ENCODE data around the gene GLIS2.

Gene GLIS2

GRCh38 chr16:4339909-4340308, 24.0 kb downstream of the GLIS2 start (continued):
- TF ChIP-seq ZNF558 (tag by site-specific recombination; IDR thresholded peaks at IDR 0.05) (no peak), OVOL3 (tag by site-specific recombination; IDR thresholded peaks at IDR 0.05) (no peak), ZNF654 (tag by site-specific recombination; IDR thresholded peaks at IDR 0.05; ENCODE audit: low read depth) (no peak), ZNF426 (tag by site-specific recombination; IDR thresholded peaks at IDR 0.05) (no peak), RBAK (tag by site-specific recombination; IDR thresholded peaks at IDR 0.05) (no peak), ZNF555 (tag by site-specific recombination; conservative IDR thresholded peaks at IDR 0.05) (no peak), KLF9 (tag by site-specific recombination; IDR thresholded peaks at IDR 0.05; ENCODE audit: low read depth) (no peak), ZBTB7A (tag by site-specific recombination; IDR thresholded peaks at IDR 0.05; ENCODE audit: low read depth) (no peak), ZNF114 (tag by site-specific recombination; IDR thresholded peaks at IDR 0.05) (no peak), ZNF501 (tag by site-specific recombination; IDR thresholded peaks at IDR 0.05) (no peak), PRDM2 (tag by site-specific recombination; IDR thresholded peaks at IDR 0.05; ENCODE audit: borderline replicate concordance) (no peak), ZNF600 (tag by site-specific recombination; IDR thresholded peaks at IDR 0.05) (peak; percentile 76; the same call in 1 of the 2 replicates), ZNF677 (tag by site-specific recombination; IDR thresholded peaks at IDR 0.05) (no peak), ZNF19 (tag by site-specific recombination; IDR thresholded peaks at IDR 0.05; ENCODE audit: low read depth) (no peak), ZNF24 (tag by site-specific recombination; IDR thresholded peaks at IDR 0.05) (no peak), ZFP3 (tag by site-specific recombination; IDR thresholded peaks at IDR 0.05; ENCODE audit: low read depth) (no peak), SCRT1 (tag by site-specific recombination; IDR thresholded peaks at IDR 0.05; ENCODE audit: borderline replicate concordance) (no peak), ZNF341 (tag by site-specific recombination; IDR thresholded peaks at IDR 0.05; ENCODE audit: low read depth) (peak; percentile 88), ZNF549 (tag by site-specific recombination; IDR thresholded peaks at IDR 0.05) (no peak), ZNF433 (tag by site-specific recombination; IDR thresholded peaks at IDR 0.05; ENCODE audit: low read depth) (no peak), ZNF223 (tag by site-specific recombination; IDR thresholded peaks at IDR 0.05) (no peak), KLF10 (tag by site-specific recombination; IDR thresholded peaks at IDR 0.05) (0 out of 2 replicates have a peak, but pooled peaks have one; percentile 19), ZNF658 (tag by site-specific recombination; IDR thresholded peaks at IDR 0.05) (no peak), ZNF311 (tag by site-specific recombination; IDR thresholded peaks at IDR 0.05; ENCODE audit: borderline replicate concordance) (no peak), KLF1 (tag by site-specific recombination; IDR thresholded peaks at IDR 0.05) (peak; percentile 97)
- TF ChIP-seq, protein P1, sequence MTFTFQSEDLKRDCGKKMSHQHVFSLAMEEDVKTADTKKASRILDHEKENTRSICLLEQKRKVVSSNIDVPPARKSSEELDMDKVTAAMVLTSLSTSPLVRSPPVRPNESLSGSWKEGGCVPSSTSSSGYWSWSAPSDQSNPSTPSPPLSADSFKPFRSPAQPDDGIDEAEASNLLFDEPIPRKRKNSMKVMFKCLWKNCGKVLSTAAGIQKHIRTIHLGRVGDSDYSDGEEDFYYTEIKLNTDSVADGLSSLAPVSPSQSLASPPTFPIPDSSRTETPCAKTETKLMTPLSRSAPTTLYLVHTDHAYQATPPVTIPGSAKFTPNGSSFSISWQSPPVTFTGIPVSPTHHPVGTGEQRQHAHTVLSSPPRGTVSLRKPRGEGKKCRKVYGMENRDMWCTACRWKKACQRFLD (tag by site-specific recombination; IDR thresholded peaks at IDR 0.05) = no peak
- TF ChIP-seq, protein P2, sequence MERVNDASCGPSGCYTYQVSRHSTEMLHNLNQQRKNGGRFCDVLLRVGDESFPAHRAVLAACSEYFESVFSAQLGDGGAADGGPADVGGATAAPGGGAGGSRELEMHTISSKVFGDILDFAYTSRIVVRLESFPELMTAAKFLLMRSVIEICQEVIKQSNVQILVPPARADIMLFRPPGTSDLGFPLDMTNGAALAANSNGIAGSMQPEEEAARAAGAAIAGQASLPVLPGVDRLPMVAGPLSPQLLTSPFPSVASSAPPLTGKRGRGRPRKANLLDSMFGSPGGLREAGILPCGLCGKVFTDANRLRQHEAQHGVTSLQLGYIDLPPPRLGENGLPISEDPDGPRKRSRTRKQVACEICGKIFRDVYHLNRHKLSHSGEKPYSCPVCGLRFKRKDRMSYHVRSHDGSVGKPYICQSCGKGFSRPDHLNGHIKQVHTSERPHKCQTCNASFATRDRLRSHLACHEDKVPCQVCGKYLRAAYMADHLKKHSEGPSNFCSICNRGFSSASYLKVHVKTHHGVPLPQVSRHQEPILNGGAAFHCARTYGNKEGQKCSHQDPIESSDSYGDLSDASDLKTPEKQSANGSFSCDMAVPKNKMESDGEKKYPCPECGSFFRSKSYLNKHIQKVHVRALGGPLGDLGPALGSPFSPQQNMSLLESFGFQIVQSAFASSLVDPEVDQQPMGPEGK (tag by site-specific recombination; IDR thresholded peaks at IDR 0.05) = peak; percentile 73
- TF ChIP-seq, protein P3, sequence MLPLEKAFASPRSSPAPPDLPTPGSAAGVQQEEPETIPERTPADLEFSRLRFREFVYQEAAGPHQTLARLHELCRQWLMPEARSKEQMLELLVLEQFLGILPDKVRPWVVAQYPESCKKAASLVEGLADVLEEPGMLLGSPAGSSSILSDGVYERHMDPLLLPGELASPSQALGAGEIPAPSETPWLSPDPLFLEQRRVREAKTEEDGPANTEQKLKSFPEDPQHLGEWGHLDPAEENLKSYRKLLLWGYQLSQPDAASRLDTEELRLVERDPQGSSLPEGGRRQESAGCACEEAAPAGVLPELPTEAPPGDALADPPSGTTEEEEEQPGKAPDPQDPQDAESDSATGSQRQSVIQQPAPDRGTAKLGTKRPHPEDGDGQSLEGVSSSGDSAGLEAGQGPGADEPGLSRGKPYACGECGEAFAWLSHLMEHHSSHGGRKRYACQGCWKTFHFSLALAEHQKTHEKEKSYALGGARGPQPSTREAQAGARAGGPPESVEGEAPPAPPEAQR (tag by site-specific recombination; IDR thresholded peaks at IDR 0.05) = no peak
- TF ChIP-seq, protein P4, sequence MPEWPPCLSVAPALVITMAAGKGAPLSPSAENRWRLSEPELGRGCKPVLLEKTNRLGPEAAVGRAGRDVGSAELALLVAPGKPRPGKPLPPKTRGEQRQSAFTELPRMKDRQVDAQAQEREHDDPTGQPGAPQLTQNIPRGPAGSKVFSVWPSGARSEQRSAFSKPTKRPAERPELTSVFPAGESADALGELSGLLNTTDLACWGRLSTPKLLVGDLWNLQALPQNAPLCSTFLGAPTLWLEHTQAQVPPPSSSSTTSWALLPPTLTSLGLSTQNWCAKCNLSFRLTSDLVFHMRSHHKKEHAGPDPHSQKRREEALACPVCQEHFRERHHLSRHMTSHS (tag by site-specific recombination; IDR thresholded peaks at IDR 0.05) = no peak
